ENCODE measurements around the gene ADTRP.
"Not testable (repeated sequence)": the region's sequence is repeated elsewhere in the genome, so short reads cannot be mapped to it uniquely, and the experiment has no call there.

The ADTRP gene

DNA sequence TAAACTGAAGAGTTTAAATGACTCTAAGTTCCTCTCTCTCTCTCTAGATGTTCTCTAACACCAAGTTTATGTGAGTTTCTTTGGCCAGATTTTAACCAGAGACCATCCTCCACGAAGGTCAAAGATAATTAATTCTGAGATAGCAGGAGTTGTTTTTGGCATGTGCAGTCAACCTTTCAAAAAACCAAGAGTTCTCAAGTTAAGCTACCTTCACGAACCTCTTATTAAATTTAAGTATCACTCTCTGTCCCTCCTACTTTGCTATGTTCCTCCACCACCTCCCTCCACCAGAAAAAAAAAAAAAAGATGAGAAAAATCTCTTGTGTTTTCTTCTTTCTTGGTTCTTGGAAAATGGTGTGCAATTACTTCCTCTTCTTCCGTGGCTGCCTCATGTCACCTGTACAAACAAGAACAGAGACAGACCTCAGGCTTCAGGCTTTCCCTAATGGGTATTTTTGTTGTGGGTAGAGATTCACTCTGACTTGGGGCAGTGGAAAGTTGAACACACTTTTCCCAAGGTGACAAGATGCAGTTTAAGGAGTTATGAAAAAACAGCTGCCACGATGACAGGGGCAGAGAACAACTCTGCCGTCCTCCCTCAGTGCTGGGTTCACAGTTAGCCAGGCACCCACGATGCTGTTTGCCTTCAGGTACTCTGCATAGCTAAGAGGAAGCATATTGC, 64.3 kb downstream of the ADTRP start:
- in situ Hi-C loops (cut with HindIII; ENCODE audit: low pct_ligation_motif_present, low pct_unique_long_range_greater_than_20kb, low sequenced_read_pairs), result no loop called here
- DNase-seq, result no peak

DNA sequence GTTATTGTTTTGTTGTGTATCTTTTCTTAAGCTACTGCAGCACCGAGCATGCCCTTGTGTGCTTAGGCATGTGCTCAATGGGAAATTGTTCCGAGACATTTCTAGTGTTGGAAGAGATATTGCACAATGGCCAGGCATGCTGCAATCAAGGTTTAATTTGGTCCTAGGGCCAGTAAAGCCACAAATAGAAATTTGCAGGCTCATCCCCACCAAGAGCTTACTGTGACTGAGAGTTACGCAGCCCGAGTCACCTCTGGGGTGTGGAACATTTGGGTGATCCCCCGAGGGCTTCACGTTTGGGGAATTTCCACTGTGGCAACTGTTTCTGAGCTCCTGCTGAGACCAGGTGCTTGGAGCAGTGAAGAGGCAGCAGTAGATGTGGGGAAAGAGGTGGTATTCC, 65.8 kb downstream of the ADTRP start:
- in situ Hi-C loops (cut with HindIII; ENCODE audit: low pct_ligation_motif_present, low pct_unique_long_range_greater_than_20kb, low sequenced_read_pairs), result no loop called here
- DNase-seq, result no peak

DNA sequence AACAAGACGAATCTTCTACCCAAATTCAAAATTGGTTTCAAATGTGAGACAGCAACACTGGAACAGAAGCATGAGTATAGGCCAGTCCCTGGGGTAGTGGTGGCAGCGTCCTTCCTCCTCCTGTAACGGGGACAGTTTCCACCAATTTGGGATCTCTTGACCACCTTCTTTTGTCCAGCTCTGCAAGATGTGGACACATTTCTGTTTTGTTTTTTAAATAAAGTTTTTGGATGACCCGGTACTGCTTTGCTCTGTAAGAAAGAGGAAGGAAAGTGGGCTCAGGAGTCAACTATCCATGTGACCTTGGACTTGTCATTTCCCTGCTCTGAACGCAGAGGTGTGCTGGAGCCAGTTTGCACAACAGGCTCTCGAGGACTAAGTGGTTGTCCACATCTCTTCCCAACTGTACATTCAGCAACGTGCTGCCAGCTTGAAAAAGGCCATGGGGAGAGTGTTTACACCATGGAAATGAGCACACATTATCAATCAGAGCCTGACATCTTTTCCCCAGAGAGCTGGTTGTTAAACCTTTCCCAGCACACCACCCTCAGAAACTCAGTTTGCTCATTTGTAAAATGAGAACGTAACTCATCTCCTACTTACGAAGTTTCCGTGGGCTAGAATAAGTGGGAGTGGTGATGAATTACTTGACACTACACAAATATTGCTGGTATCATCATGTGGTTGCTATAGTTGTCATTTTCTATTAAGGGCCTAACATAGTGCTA, 66.5 kb downstream of the ADTRP start:
- in situ Hi-C loops (cut with HindIII; ENCODE audit: low pct_ligation_motif_present, low pct_unique_long_range_greater_than_20kb, low sequenced_read_pairs), result no loop called here
- DNase-seq, result no peak

DNA sequence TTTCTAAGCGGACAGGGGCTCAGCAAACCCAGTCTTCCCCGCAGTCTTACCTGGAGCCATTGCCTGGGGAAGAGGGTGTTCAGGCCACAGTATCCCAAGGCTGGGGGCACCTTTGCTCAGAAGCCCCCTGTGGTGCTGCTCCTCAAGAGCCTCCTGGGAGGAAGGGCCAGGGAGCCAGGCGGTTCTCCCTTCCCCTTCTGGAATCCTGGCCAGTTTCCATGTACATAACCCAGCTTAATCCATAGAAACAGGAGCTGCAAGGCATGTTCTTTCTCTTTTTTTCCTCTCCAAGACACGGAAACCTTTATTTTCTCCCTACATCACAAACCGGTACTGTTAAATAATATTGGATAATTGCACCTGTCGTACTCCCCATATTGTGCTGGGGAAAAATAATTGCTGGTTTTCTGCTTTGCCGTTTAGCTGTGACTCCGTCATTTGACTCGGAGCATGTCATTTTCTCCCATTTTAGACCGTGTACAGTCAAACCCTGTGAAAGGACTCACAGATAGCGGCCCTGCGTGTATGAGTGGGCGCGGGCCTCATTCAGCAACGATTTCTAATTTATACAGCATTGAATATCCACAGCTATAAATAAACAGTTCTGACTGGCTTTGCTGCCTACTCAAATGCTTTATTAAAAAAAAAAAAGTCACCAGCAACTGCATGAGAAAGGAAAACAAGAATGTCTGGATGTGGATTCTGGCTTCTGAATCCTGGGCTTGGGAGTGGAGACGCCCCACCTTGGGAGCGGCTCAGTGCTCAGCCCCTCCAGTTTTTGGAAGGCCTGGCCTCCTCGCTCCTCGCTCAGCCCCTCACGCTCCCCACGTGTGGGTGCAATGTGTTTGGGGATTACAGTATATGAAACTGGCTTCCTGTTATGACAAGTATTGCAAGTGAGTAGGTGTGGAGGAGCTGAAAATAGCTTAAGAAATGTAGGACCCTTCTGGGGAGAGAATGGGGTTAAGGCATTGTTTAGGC, 67.3 kb downstream of the ADTRP start:
- DNase-seq, result no peak
- in situ Hi-C loops (cut with HindIII; ENCODE audit: low pct_ligation_motif_present, low pct_unique_long_range_greater_than_20kb, low sequenced_read_pairs), result no loop called here

DNA sequence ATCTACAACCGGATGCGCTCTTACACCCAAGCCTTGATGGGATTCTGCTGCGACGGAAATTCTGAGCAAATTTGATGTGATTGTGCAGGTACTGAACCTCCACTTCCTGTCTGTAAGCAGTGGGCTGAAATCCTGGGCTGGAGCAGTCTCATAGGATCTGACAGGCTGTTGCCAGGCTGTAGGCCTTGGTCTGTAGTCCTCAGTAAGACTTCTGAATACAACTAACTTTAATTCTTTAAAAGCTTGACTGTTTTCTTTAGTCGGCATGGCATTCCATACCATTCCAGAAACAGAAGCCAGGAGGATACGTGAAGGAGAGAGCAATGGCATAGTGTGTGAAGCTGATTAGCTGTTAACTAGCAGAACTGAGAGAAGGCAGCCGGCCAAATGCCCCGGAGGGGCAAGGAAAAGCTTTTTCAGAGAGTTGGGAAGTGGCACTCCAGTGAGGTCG, 68.3 kb downstream of the ADTRP start:
- DNase-seq, result no peak
- in situ Hi-C loops (cut with HindIII; ENCODE audit: low pct_ligation_motif_present, low pct_unique_long_range_greater_than_20kb, low sequenced_read_pairs), result no loop called here

DNA sequence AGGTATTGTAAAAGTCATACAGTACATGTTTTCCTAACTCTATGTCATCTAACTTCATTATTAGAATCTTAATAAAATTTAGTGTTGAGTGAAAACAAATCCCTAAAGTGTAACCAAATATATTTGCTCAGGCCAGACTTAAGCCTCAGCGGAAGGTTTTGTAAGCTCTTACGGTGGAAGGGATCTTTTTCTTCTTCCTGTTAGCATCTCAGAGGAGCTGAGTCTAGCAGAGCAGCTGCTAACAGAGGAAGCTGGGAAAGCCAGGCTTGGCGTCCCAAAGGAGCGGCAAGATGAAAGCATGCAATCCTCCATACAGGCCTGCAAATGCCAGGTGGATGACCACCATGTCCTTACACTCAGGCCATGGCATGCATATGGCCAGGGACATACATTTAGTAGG, 72.4 kb downstream of the ADTRP start:
- DNase-seq, result no peak
- in situ Hi-C loops (cut with HindIII; ENCODE audit: low pct_ligation_motif_present, low pct_unique_long_range_greater_than_20kb, low sequenced_read_pairs), result no loop called here

DNA sequence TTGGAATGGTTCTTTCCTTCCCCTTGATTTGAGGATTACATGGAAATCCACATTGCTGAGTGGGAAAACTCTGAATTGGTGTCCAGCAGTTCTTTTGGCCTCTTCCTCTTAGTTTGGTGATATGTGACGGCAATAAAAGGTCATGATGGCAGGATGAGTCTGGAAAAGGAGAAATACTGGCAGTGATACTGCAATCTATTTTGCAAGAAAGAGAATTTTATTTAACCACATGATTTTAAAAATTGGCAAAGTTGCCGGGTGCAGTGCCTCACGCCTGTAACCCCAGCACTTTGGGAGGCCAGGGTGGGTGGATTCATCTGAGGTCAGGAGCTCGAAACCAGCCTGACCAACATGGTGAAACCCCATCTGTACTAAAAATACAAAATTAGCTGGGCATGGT, 73.1 kb downstream of the ADTRP start:
- DNase-seq, result no peak

DNA sequence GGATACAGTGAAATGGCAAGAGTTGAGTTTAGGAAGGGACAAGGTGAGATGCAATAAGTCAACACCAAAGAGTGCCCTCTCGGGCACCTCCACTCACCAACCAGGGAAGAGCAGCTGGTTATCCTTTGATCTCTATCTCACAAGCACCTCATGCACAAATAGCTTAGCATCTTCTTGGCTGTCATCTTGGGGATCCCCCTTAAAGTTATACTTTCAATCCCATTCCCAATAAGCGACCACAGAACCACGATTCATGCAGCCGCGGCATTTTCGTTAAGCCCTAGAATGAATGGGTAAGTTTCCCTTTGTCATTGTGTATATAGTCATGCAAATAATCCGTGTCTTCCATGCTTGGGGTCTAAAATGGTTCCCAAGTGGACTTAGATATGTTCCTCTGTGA, 73.5 kb downstream of the ADTRP start:
- in situ Hi-C loops (cut with HindIII; ENCODE audit: low pct_ligation_motif_present, low pct_unique_long_range_greater_than_20kb, low sequenced_read_pairs), result no loop called here
- no peak for DNase-seq

More for the DNA sequence above, 73.1 kb downstream of the ADTRP start:
- in situ Hi-C loops (cut with HindIII; ENCODE audit: low pct_ligation_motif_present, low pct_unique_long_range_greater_than_20kb, low sequenced_read_pairs), result no loop called here

DNA sequence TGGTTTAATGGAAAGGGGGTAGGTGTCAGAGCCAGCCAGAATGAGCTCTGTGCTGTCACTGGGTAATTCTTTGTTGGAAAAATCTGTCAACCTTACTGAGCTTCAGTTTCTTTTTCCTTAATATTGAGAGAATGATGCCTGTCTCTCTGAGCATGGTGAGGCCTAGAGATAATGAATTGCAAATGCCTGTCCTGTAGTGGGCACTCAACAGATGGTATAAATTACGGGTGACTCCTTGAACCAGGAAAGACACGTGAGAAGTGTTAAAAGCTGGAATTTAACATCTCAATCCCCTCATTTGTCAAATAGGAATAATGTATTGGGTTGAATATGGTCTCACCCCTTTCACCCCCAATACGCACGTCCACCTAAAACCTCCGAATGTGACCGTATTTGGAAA, 74.9 kb downstream of the ADTRP start:
- in situ Hi-C loops (cut with HindIII; ENCODE audit: low pct_ligation_motif_present, low pct_unique_long_range_greater_than_20kb, low sequenced_read_pairs), result no loop called here
- no peak for DNase-seq

DNA sequence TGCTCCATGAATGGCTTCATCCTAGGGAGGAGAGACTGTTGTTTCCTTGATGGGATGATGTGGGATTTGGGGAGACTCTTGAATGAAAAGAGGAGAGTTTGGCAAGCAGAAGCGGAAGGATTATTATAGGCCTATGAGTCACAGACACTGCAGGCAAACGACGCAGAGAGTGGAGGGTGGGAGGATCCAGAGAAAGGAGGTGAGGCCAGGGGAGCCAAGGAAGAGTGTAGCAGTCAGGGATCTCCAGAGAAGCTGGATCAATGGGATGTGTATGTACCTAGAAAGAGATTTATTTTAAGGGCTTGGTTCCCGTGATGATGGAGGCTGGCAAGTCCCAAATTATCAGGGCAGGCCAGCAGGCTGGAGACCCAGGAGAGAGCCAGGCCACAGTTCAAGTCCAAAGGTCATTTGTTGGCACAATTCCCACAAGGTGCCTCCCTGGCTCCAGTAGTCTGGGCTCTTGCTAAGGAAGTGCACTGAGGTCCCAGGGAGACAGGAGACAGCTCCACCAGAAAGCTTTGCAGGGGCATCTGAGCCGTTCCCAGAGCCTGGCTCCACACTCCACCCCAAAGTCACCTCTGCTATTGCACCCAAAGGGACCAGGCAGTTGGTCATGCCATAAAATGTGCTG, 76.0 kb downstream of the ADTRP start:
- in situ Hi-C loops (cut with HindIII; ENCODE audit: low pct_ligation_motif_present, low pct_unique_long_range_greater_than_20kb, low sequenced_read_pairs), result no loop called here
- DNase-seq, result no peak

DNA sequence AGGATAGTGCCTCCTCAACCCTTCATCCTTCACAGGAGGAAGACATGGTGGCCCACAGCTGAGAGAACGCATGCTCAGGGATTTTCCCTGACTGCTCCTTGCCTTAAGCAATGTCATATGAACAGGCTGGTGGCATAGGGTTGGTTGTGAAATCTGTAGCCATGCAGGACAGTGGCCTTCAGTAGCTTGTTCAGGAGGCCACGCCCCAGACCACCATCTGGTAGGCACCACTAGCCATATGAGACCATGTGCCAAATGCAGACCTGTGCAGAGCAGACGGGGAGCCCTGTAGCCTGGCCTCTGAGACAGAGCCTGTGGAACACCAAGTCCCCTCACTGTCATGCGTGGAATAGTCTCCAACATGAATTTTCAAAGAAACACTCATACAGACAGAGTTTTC, 76.5 kb downstream of the ADTRP start:
- no peak for DNase-seq
- in situ Hi-C loops (cut with HindIII; ENCODE audit: low pct_ligation_motif_present, low pct_unique_long_range_greater_than_20kb, low sequenced_read_pairs), result no loop called here

DNA sequence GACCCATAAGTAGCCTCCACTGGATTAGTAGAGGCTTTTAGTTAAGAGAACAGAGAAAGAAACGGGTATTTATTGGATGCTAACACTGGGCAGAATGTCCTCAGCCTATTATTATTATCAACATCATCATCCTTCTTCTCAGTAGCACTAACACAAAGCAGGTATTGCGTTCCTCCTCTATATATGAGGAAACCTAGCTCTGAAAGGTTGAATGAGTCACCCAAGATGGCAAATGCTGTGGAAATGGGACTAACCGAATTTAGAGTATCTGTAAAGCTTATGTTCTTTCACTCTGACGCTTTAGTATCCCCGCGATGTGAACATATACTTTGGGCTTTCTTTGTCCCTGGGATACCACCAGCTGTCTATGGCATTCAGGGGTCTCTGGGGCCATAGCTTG, 77.0 kb downstream of the ADTRP start:
- no peak for DNase-seq
- in situ Hi-C loops (cut with HindIII; ENCODE audit: low pct_ligation_motif_present, low pct_unique_long_range_greater_than_20kb, low sequenced_read_pairs), result no loop called here

DNA sequence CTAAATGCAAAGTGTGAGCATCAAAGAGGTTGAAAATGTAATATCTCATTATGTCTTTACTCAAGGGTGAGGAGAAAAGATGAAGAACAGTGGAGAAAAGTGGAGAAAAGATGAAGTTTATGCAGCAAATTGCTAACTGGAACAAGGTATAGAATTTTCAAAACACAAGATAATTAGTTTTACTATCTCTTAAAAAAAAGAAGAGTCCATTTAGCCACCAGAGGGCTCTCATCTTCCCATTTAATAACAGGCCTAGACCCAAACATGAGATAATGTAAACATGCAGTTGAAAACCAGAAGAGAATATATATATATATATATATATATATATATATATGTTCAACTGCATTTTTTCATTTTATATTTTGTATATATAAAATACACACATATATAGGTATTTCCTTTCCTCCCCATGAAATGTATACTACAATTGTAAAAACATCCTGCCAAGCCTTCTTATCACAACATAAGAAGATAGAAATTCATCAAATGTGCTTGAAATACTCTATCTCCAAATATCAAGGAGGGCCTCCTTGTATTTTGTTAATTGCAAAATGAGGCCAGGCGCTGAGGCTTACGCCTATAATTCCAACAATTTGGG, 78.4 kb downstream of the ADTRP start:
- peak; percentile 62 for DNase-seq
- in situ Hi-C loops (cut with HindIII; ENCODE audit: low pct_ligation_motif_present, low pct_unique_long_range_greater_than_20kb, low sequenced_read_pairs), result no loop called here

DNA sequence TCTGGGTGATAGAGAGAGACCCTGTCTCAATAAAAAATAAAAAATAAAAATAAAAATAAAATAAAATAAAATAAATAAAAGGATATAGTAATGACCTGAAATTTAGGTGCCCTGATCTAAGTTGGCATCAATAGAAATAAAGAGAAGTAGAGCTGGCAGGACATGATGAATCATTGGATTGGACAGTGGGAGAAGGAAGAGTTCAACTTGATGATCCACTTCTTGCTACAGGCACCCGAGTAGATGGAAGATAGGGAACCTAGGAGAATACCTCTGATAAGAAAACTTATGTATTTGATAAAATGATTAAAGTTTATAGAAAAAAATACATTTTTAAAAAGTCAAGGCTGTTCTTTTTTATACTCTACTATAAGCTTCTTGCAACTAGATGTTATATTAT, 79.0 kb downstream of the ADTRP start:
- DNase-seq, result no peak
- in situ Hi-C loops (cut with HindIII; ENCODE audit: low pct_ligation_motif_present, low pct_unique_long_range_greater_than_20kb, low sequenced_read_pairs), result no loop called here

DNA sequence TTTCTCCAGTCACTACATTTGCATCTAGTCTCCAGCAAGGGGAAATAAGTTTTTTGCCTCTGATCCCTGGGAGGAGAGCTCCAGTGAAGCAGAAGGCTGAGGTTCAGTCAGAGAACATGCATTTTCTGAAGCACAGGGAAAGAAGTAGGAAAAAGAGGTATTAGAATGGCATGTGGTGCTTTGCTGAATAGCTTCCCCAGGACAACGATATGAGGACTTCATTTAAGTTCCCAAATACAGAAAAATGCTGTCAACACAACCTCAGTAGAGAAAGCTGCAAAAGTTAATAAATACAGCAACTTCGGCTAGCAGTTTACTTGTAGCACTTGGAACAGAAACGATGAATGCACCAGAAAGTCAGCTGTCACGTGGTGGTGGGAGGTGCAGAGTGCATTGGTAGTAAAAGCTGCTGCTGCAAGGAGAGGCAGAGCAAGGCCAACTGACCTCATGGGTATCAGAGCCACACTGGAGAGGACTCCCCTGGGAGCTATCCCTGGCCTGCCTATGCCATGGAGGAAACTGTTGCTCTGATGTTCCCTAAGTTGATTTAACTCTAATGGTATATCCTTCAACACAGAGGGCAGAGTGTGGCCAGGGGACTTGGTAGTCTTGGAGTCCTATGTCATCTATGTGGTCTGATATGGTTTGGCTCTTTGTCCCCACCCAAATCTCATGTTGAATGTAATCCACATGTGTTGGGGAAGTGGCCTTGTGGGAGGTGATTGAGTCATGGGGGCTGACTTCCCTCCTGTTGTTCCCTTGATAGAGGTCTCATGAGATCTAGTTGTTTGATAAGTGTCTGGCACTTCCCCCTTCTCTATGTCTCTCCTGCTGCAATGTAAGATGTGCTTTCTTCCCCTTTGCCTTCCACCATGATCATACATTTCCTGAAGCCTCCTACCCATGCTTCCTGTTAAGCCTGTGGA, 85.9 kb downstream of the ADTRP start:
- DNase-seq, result no peak
- in situ Hi-C loops (cut with HindIII; ENCODE audit: low pct_ligation_motif_present, low pct_unique_long_range_greater_than_20kb, low sequenced_read_pairs), result no loop called here

DNA sequence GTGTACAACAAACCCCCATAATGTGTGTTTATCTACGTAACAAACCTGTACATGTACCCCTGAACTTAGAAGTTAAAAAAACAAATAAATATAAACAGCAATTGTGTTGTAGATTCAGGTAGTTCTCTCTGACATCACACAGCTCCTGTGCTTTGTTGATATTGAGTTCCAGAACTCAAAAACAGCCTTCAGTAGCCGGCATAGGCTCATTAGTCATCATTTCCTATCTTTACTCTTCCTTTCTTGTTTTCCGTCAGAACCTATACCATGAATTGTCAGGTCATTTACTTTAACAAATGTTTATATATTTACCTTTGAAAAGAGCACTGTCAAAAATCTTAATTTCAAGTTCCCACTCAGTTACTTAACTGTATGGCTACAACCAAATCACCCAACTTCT, 88.8 kb downstream of the ADTRP start:
- no peak for DNase-seq
- in situ Hi-C loops (cut with HindIII; ENCODE audit: low pct_ligation_motif_present, low pct_unique_long_range_greater_than_20kb, low sequenced_read_pairs), result no loop called here

DNA sequence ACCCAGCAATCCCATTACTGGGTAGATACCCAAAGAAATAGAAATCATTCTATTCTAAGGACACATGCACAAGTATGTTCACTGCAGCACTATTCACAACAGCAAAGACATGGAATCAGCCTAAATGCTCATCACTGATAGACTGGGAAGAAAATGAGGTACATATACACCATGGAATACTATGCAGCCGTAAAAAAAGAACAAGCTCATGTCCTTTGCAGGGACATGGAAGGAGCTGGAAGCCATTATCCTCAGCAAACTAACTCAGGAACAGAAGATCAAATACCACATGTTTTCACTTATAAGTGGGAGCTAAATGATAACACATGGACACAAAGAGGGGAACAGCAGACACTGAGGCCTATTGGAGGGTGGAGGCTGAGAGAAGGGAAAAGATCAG, 89.2 kb downstream of the ADTRP start:
- in situ Hi-C loops (cut with HindIII; ENCODE audit: low pct_ligation_motif_present, low pct_unique_long_range_greater_than_20kb, low sequenced_read_pairs); DNase-seq: not testable (repeated sequence)

DNA sequence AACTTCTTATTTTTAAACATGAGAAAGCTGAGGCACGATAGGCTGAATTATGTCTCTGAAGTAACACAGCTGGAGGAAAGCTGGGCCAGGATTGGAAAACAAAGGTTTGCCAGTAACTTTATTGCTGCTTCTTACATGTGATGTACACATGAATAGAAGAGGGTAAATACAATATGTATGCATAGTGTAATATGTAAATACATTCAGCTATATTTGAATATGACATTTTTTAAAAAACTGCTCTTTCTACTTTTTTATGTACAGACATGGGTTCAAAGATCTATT, 90.2 kb downstream of the ADTRP start:
- no peak for DNase-seq
- in situ Hi-C loops (cut with HindIII; ENCODE audit: low pct_ligation_motif_present, low pct_unique_long_range_greater_than_20kb, low sequenced_read_pairs), result no loop called here
